SK-N-SH (cell line): ENCODE results near the gene MSS51. TPM values are rescaled to one million over a fixed set of nuclear protein-coding genes. Genes with fewer than 3 reads are reported as not detected.

Experiments
- CTCF ChIA-PET: fragments of 300-600, 350-600 bp; formaldehyde crosslinking; extraction: SDS; loops from one replicate; lab custom pipeline; 2021; lab: Yijun Ruan, JAX
- POLR2A ChIA-PET: fragments of 350-600 bp; sonication (Branson Sonifier 250); formaldehyde crosslinking; extraction: SDS; loops from one replicate; lab custom pipeline; 2020; ENCODE audit warnings: antibody characterized with exemption, inconsistent platforms; lab: Yijun Ruan, JAX
- DNase-seq: peaks from one replicate; pipeline ENCODE4 v3.0.0; 2012
- H2AFZ ChIP-seq: fragments of 200-600 bp; sonication (generic); 2 replicates; pipeline ENCODE4 v1.8.1; 2016; ENCODE audit warnings: antibody characterized with exemption, mild to moderate bottlenecking, low read depth
- H3F3A ChIP-seq: fragments of 200-600 bp; sonication (generic); replicated peaks from 2 replicates; pipeline ENCODE3; 2016; ENCODE audit warnings: antibody characterized with exemption, mild to moderate bottlenecking; ENCODE audit not compliant: insufficient read depth
- H3K27ac ChIP-seq, 2 experiments: fragments of 200-500 bp in 1 of 2; fragments of 200-600 bp in 1 of 2; sonication (Bioruptor generic) in 1 of 2; sonication (generic), shearing (Covaris generic) in 1 of 2; 2 replicates each; pipeline versions ENCODE4 v1.5.1 to v1.6.1; 2014 to 2016; ENCODE audit warnings: low read depth in 2 of 2, inconsistent platforms in 1 of 2, low read length in 1 of 2, mild to moderate bottlenecking in 1 of 2, mixed read lengths in 1 of 2
- H3K27me3 ChIP-seq: fragments of 200-600 bp; sonication (generic), shearing (Covaris generic); 2 replicates; pipeline ENCODE4 v1.6.1; 2016; ENCODE audit warnings: mixed run types; ENCODE audit not compliant: insufficient read depth
- H3K36me3 ChIP-seq, 2 experiments: fragments of 200-500 bp in 1 of 2; fragments of 200-600 bp in 1 of 2; sonication (Bioruptor generic) in 1 of 2; sonication (generic) in 1 of 2; replicated peaks in 1 of 2; 2 replicates each; pipeline versions ENCODE3 to v1.5.1; 2014 to 2016; ENCODE audit warnings: low read length in 1 of 2, mild to moderate bottlenecking in 1 of 2; ENCODE audit not compliant: insufficient read depth in 2 of 2, control insufficient read depth in 1 of 2
- H3K4me1 ChIP-seq, 2 experiments: fragments of 200-500 bp in 1 of 2; fragments of 200-600 bp in 1 of 2; sonication (Bioruptor generic) in 1 of 2; sonication (generic), shearing (Covaris generic) in 1 of 2; 2 replicates each; pipeline versions ENCODE4 v1.5.1 to v1.6.1; 2014 to 2016; ENCODE audit warnings: low read depth in 1 of 2, low read length in 1 of 2, mixed run types in 1 of 2; ENCODE audit not compliant: insufficient read depth in 2 of 2, control insufficient read depth in 1 of 2
- H3K4me2 ChIP-seq: fragments of 200-600 bp; sonication (generic), shearing (Covaris generic); 2 replicates; pipeline ENCODE4 v1.6.1; 2017; ENCODE audit warnings: mixed run types
- H3K4me3 ChIP-seq, 2 experiments: fragments of 200-500 bp in 1 of 2; fragments of 200-600 bp in 1 of 2; sonication (Bioruptor generic) in 1 of 2; sonication (generic), shearing (Covaris generic) in 1 of 2; 2 replicates each; pipeline versions ENCODE4 v1.5.1 to v1.8.1; 2014 to 2016; ENCODE audit warnings: low read depth in 2 of 2, inconsistent platforms in 1 of 2, low read length in 1 of 2, mild to moderate bottlenecking in 1 of 2, mixed read lengths in 1 of 2, moderate library complexity in 1 of 2
- H3K79me2 ChIP-seq: fragments of 200-600 bp; sonication (generic); 2 replicates; pipeline ENCODE4 v1.8.1; 2017; ENCODE audit warnings: mild to moderate bottlenecking; ENCODE audit not compliant: insufficient read depth
- H3K9ac ChIP-seq: fragments of 200-600 bp; sonication (generic); 2 replicates; pipeline ENCODE4 v1.6.1; 2017; ENCODE audit warnings: mixed run types
- H3K9me2 ChIP-seq: fragments of 200-600 bp; sonication (generic); 2 replicates; pipeline ENCODE4 v1.6.1; 2017; ENCODE audit warnings: mixed run types
- H3K9me3 ChIP-seq: fragments of 200-600 bp; sonication (generic); 2 replicates; pipeline ENCODE4 v1.6.1; 2017; ENCODE audit warnings: mixed run types, mild to moderate bottlenecking, moderate library complexity
- H4K20me1 ChIP-seq: fragments of 200-600 bp; sonication (generic); 2 replicates; pipeline ENCODE4 v1.6.1; 2017; ENCODE audit warnings: mild to moderate bottlenecking, mixed run types; ENCODE audit not compliant: insufficient read depth
- CHD2 ChIP-seq: fragments of 150-350 bp; IDR thresholded peaks from 2 replicates; pipeline ENCODE4 v1.6.1; 2018; ENCODE audit warnings: low read length; ENCODE audit not compliant: partially characterized antibody
- EZH2phosphoT487 ChIP-seq: fragments of 200-600 bp; sonication (generic); IDR thresholded peaks from 2 replicates; pipeline ENCODE4 v1.6.1; 2017; ENCODE audit warnings: low read depth, mixed run types, mild to moderate bottlenecking, antibody characterized with exemption, moderate library complexity, borderline replicate concordance
- FOSL2 ChIP-seq: IDR thresholded peaks from 2 replicates; pipeline ENCODE4 v1.4.0; 2012; ENCODE audit warnings: low read depth, mild to moderate bottlenecking, moderate library complexity, borderline replicate concordance
- GABPA ChIP-seq: IDR thresholded peaks from 2 replicates; pipeline ENCODE4 v1.4.0; 2012; ENCODE audit warnings: low read depth, mild to moderate bottlenecking
- GATA2 ChIP-seq: sonication (generic); formaldehyde crosslinking; IDR thresholded peaks from 2 replicates; pipeline ENCODE4 v1.5.0; 2020; ENCODE audit warnings: mild to moderate bottlenecking, missing genetic modification reagents
- JUND ChIP-seq: IDR thresholded peaks from 2 replicates; pipeline ENCODE4 v1.4.0; 2012
- MEF2A ChIP-seq: IDR thresholded peaks from 2 replicates; pipeline ENCODE4 v1.4.0; 2012; ENCODE audit warnings: low read depth, borderline replicate concordance
- MXI1 ChIP-seq: IDR thresholded peaks from 2 replicates; pipeline ENCODE4 v1.6.1; 2012; ENCODE audit warnings: mild to moderate bottlenecking, low read depth, low read length, improper control_type of control experiment
- REST ChIP-seq: IDR thresholded peaks from 2 replicates; pipeline ENCODE4 v1.6.1; 2012; ENCODE audit warnings: mild to moderate bottlenecking, low read depth, low read length, moderate library complexity
- SIN3A ChIP-seq: IDR thresholded peaks from 2 replicates; pipeline ENCODE4 v1.6.1; 2012; ENCODE audit warnings: low read depth, mild to moderate bottlenecking, low read length, moderate library complexity, borderline replicate concordance
- WGBS: methylation state at CpG from one replicate; pipeline ENCODE4 v1.1.6; 2017; ENCODE audit warnings: low lambda C conversion rate; 5-methylcytosine and 5-hydroxymethylcytosine counted together
- polyA plus RNA-seq, 3 experiments: library from polyadenylated mRNA; depleted of rRNA; stranded (reverse); fragments of >200 nt; gene quantifications; 2 replicates each; pipeline ENCODE4 v1.2.3, GENCODE V29; 2012

Gene MSS51
- 0.95 and 1.8 TPM in 2 replicates for polyA plus RNA-seq (2012; rRNA removed)
- polyA plus RNA-seq (2012; cell fraction: cytosol; rRNA removed) = 0.35 and 0.37 TPM in 2 replicates
- polyA plus RNA-seq (2012; cell fraction: nucleus; rRNA removed) = 9.0 and 11.7 TPM in 2 replicates

- Histone ChIP-seq H3K27me3 (no peaks in the 10 kb centered on the region), H3K9me2 (no peaks in the 10 kb centered on the region), H3K4me3 (no peak within 1 kb of the TSS), H4K20me1 (no peaks in the 10 kb centered on the region), H3K79me2 (no peaks in the 10 kb centered on the region), H3K9ac (no peak within 1 kb of the TSS), H3K36me3 (peaks cover 28 to 43% of the 10 kb centered on the region in 2 experiments), H3K9me3 (no peaks in the 10 kb centered on the region), H3K27ac (no peak within 1 kb of the TSS), H3K4me2 (no peak within 1 kb of the TSS), H2AFZ (no peak within 1 kb of the TSS), H3K4me1 (peaks cover 0 to 3% of the 10 kb centered on the region in 2 experiments; a peak in 1 of 4 replicates), H3F3A (no peaks in the 10 kb centered on the region)
- DNase-seq = no peak
- TF ChIP-seq SIN3A (no peak), GATA2 (no peak), REST (no peak), CHD2 (no peak), EZH2phosphoT487 (no peak), MXI1 (no peak)
- ChIA-PET POLR2A (no interaction called here), CTCF (interaction anchor here (0.8 kb wide), 1 partner anchor 44 kb away, joined by 3 read pairs; no protein-coding TSS in a partner anchor)
Measured at GRCh38 chr10:73433538-73433867, at the start of gene MSS51. Gene MSS51, minus strand, starts transcription at chr10:73433561. Its CDS starts 5,277 bp downstream, at chr10:73428284.

- Histone ChIP-seq H2AFZ (no peak overlapping the region), H3F3A (peaks cover 26% of the 10 kb centered on the region), H3K27me3 (no peaks in the 10 kb centered on the region), H3K79me2 (peaks cover 55% of the 10 kb centered on the region), H3K9me2 (no peaks in the 10 kb centered on the region), H3K36me3 (peaks cover 21 to 51% of the 10 kb centered on the region in 2 experiments), H3K4me1 (peaks cover 0 to 10% of the 10 kb centered on the region in 2 experiments; a peak in 1 of 4 replicates), H3K27ac (peak overlapping the region in 1 of 2 experiments; percentile 27; a peak in 2 of 4 replicates), H4K20me1 (no peaks in the 10 kb centered on the region), H3K4me3 (no peak overlapping the region), H3K4me2 (0 out of 2 replicates have a peak overlapping the region, but pooled peaks have one; percentile 22), H3K9ac (no peak overlapping the region), H3K9me3 (no peaks in the 10 kb centered on the region)
- no peak for TF ChIP-seq GABPA
- TF ChIP-seq MEF2A = no peak
- peak; percentile 65 for TF ChIP-seq JUND
- peak; percentile 82 for TF ChIP-seq FOSL2
- no peak for DNase-seq
- POLR2A ChIA-PET = no interaction called here
- WGBS = 68% methylated on average over 7 of the region's 7 CpGs
- CTCF ChIA-PET = interaction anchor here (1.0 kb wide), 1 partner anchor 9 kb away, joined by 3 read pairs; no protein-coding TSS in a partner anchor
Measured at GRCh38 chr10:73480158-73480557, 46.8 kb upstream of the MSS51 start.
